SU-DHL-6 (cell line): ENCODE results near the gene TAGLN.

ENCODE experiments used
- EZH2phosphoT487 ChIP-seq: fragments of 200-600 bp; sonication (generic), shearing (Covaris generic); conservative IDR thresholded peaks from 2 replicates; pipeline ENCODE4 v1.6.1; 2018; ENCODE audit warnings: mild to moderate bottlenecking, antibody characterized with exemption, low read length, moderate library complexity, mixed read lengths
- TF ChIP-seq, protein P1 (sequence below): fragments of 200-600 bp; sonication (generic); IDR thresholded peaks from one replicate; pipeline ENCODE4 v1.5.1; 2017; ENCODE audit warnings: antibody characterized with exemption, mild to moderate bottlenecking, low read length, moderate library complexity; ENCODE audit not compliant: insufficient read depth, poor library complexity, severe bottlenecking

DNA sequence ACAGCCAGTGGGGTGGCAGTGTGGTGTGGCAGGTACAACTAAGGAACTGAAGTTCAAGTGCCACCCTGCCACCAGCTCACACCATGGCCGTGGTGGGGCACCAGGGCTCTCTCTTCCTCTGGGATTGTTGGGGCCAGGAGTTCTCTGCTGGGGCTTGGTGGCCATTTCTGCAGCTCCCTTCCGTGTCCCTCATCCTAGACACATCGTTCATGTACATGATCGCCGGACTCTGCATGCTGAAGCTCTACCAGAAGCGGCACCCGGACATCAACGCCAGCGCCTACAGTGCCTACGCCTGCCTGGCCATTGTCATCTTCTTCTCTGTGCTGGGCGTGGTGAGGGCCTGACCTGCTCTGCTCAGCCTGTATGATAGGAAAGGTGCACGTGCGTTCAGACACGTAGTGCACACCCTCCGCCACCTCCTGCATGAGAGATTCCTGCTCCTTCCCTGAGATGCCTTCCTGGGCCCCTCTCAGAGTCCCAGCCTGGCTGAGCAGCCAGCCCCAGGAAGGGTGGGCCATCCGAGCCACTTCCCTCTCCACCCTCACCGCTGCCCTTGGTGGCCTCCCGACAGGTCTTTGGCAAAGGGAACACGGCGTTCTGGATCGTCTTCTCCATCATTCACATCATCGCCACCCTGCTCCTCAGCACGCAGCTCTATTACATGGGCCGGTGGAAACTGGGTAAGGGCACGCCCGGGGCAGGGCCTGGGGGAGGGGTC is 7.3 kb upstream of the TAGLN start:
- TF ChIP-seq, protein P1, sequence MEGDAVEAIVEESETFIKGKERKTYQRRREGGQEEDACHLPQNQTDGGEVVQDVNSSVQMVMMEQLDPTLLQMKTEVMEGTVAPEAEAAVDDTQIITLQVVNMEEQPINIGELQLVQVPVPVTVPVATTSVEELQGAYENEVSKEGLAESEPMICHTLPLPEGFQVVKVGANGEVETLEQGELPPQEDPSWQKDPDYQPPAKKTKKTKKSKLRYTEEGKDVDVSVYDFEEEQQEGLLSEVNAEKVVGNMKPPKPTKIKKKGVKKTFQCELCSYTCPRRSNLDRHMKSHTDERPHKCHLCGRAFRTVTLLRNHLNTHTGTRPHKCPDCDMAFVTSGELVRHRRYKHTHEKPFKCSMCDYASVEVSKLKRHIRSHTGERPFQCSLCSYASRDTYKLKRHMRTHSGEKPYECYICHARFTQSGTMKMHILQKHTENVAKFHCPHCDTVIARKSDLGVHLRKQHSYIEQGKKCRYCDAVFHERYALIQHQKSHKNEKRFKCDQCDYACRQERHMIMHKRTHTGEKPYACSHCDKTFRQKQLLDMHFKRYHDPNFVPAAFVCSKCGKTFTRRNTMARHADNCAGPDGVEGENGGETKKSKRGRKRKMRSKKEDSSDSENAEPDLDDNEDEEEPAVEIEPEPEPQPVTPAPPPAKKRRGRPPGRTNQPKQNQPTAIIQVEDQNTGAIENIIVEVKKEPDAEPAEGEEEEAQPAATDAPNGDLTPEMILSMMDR, result no peak
- TF ChIP-seq EZH2phosphoT487, result no peak
